Measurements from ENCODE around the gene TPRX1. TPM values are rescaled to one million over a fixed set of nuclear protein-coding genes. Genes with fewer than 3 reads are reported as not detected.
"Not testable (repeated sequence)": the region's sequence is repeated elsewhere in the genome, so short reads cannot be mapped to it uniquely, and the experiment has no call there.

The TPRX1 gene
- total and polyA plus RNA-seq, 8 donors = not detected

DNA sequence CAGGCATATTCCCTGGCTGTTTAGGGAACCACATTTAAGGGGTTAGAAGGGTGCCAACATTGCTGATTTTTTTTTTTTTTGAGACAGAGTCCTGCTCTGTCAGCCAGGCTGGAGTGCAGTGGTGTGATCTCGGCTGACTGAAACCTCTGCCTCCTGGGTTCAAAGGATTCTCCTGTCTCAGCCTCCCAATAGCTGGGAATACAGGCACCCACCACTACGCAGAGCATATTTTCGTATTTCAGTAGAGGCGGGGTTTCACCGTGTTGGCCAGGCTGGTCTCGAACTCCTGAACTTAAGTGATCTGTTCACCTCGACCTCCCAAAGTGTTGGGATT lies 9.6 kb upstream of the TPRX1 start:
- 45 to 68% (median 60%) methylated on average over 7 of the region's 7 CpGs for WGBS, 5 donors
- Histone ChIP-seq H3K9me3 (no peaks in the 10 kb centered on the region), H3K4me3 (no peak overlapping the region), H3K27me3 (peaks cover 0 to 30% (median under 1%) of the 10 kb centered on the region in 3 donors), H3K36me3 (no peaks in the 10 kb centered on the region), H3K4me1 (no peaks in the 10 kb centered on the region), H3K27ac (no peak overlapping the region)
- no peak for DNase-seq
- TF ChIP-seq, protein P1, sequence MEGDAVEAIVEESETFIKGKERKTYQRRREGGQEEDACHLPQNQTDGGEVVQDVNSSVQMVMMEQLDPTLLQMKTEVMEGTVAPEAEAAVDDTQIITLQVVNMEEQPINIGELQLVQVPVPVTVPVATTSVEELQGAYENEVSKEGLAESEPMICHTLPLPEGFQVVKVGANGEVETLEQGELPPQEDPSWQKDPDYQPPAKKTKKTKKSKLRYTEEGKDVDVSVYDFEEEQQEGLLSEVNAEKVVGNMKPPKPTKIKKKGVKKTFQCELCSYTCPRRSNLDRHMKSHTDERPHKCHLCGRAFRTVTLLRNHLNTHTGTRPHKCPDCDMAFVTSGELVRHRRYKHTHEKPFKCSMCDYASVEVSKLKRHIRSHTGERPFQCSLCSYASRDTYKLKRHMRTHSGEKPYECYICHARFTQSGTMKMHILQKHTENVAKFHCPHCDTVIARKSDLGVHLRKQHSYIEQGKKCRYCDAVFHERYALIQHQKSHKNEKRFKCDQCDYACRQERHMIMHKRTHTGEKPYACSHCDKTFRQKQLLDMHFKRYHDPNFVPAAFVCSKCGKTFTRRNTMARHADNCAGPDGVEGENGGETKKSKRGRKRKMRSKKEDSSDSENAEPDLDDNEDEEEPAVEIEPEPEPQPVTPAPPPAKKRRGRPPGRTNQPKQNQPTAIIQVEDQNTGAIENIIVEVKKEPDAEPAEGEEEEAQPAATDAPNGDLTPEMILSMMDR (IDR thresholded peaks at IDR 0.05) = no peak
- intact Hi-C loops (cut with DNase I; ENCODE audit: low total_unique reads) = no loop called here

DNA sequence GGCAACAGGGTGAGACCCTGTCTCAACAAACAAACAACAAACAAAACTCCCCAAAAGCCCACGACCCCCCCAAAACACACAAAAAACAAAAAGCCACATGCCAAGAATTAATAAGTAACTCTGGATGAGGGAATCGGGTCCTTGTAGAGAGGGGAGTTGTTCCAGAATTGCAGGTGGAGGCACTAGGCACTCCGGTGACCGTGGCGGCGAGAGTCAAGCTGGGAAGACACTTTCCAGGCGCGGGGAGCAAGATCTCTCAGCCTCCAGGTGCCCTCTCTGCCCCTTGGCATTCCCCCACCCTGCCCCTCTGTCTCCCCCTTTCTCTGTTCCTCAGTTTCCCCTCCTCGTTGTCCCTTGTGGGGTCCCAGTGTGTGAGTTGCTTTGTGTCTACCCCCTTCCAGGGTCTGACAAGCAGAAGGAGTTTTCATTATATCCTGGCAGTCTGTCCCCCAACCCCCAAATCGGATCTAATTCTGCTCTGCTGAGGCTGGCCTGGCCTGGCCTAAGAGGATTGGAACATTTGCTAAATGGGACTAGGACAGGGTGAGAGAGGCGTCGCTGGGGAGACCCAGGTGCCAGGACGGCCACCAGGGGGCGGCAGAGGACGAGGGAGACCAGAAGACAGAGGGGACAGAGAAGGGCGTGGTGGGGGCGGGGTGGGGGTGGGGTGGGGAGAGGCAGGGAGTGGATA lies 9.1 kb upstream of the TPRX1 start:
- no peaks in the 10 kb centered on the region for H3K4me1 ChIP-seq
- no peak overlapping the region for H3K4me3 ChIP-seq
- no peaks in the 10 kb centered on the region for H3K36me3 ChIP-seq
- no peak for TF ChIP-seq POLR2AphosphoS5 (IDR thresholded peaks at IDR 0.05)
- no peak for TF ChIP-seq EP300 (IDR thresholded peaks at IDR 0.05)
- TF ChIP-seq POLR2A (IDR thresholded peaks at IDR 0.05) = no peak
- TF ChIP-seq, protein P1 (IDR thresholded peaks at IDR 0.05) = peak in 4 of 7 experiments; percentile 4 to 62 (median 48)
- H3K9me3 ChIP-seq = no peaks in the 10 kb centered on the region
- peaks cover 0 to 25% (median 0%) of the 10 kb centered on the region in 3 donors for H3K27me3 ChIP-seq
- intact Hi-C loops (cut with DNase I; ENCODE audit: low total_unique reads) = no loop called here
- 29 to 39% (median 31%) methylated on average over 15 to 17 of the region's 17 CpGs for WGBS, 5 donors
- peak; percentile 69 to 86 for DNase-seq
- no peak overlapping the region for H3K27ac ChIP-seq

DNA sequence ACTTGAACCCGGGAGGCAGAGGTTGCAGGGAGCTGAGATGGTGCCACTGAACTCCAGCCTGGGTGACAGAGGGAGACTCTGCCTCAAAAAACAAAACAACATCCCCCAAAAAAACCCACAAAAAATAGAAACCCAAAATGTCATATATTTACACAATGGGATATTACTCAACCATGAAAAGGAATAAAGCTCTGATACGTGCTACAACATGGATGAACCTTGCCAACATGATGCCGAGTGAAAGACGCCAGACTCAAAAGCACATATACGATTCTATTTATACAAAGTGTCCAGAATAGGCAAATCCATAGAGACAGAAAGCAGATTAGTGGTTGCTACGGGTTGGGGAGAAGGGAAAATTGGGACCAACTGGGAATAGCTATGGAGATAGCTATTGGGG lies 2.1 kb upstream of the TPRX1 start:
- H3K27me3 ChIP-seq = no peaks in the 10 kb centered on the region
- 88 to 91% (median 91%) methylated on average over 6 of the region's 6 CpGs for WGBS, 5 donors
- H3K4me3 ChIP-seq = no peak overlapping the region
- intact Hi-C loops (cut with DNase I; ENCODE audit: low total_unique reads) = no loop called here
- no peaks in the 10 kb centered on the region for H3K4me1 ChIP-seq
- DNase-seq = no peak
- H3K36me3 ChIP-seq = no peaks in the 10 kb centered on the region
- H3K9me3 ChIP-seq = peaks cover 0 to 2% (median 0%) of the 10 kb centered on the region in 4 donors
- H3K27ac ChIP-seq = no peak overlapping the region
- TF ChIP-seq, protein P1 (IDR thresholded peaks at IDR 0.05) = no peak
- no peak for TF ChIP-seq EP300 (IDR thresholded peaks at IDR 0.05)
- TF ChIP-seq POLR2A (IDR thresholded peaks at IDR 0.05) = no peak
- no peak for TF ChIP-seq POLR2AphosphoS5 (IDR thresholded peaks at IDR 0.05)

DNA sequence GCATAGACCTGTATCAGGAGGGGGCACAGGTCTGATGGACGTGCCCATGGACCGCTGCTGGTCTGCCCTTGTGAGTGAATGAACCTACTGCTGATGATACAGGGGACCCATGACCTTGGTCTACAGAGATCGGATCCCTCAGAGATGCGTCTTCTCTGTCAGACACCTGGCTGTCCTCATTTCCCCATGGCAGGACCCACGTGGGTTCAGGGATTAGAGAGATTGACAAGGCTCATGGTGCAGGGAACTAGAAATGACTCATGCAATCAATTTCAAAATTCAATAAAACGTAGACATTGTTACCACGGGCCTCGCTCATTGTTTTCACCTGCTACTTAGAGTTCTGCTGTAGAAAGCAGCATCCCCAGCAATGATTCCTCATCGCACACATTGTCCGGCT lies 962 bp upstream of the TPRX1 start:
- H3K9me3 ChIP-seq = peaks cover 0 to 5% (median 0%) of the 10 kb centered on the region in 4 donors
- DNase-seq = no peak
- no peak overlapping the region for H3K4me3 ChIP-seq
- intact Hi-C loops (cut with DNase I; ENCODE audit: low total_unique reads) = no loop called here
- H3K27ac ChIP-seq = no peak overlapping the region
- TF ChIP-seq POLR2A (IDR thresholded peaks at IDR 0.05) (no peak), EP300 (IDR thresholded peaks at IDR 0.05) (no peak), POLR2AphosphoS5 (IDR thresholded peaks at IDR 0.05) (no peak)
- TF ChIP-seq, protein P1 (IDR thresholded peaks at IDR 0.05) = no peak
- no peaks in the 10 kb centered on the region for H3K27me3 ChIP-seq
- WGBS, 5 donors = 74 to 84% (median 79%) methylated on average over 9 to 10 of the region's 10 CpGs
- H3K4me1 ChIP-seq = no peaks in the 10 kb centered on the region
- H3K36me3 ChIP-seq = no peaks in the 10 kb centered on the region

DNA sequence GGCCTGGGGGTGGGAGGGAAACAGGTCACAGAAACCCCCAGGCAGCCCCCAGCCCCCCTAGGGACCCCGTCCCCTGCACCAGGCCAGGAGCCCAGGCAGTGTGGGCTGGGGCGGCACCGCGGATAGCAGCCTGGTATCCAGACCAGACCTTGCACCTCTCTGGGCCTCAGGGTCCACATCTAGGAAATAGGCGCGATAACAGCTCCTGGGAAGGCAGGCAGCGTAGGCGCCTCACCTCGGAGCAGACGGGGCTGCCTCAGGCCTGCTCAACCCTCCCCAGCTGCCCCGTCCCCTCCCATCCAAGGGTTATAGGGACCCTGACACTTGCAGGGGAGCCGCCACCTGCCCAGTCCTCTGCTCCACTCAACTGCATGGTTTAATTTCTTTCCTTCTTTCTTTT lies 680 bp downstream of the TPRX1 start:
- H3K36me3 ChIP-seq; H3K4me1 ChIP-seq; H3K9me3 ChIP-seq; H3K4me3 ChIP-seq; intact Hi-C loops (cut with DNase I; ENCODE audit: low total_unique reads); DNase-seq; H3K27me3 ChIP-seq; H3K27ac ChIP-seq: not testable (repeated sequence)
- WGBS, 5 donors = 81 to 93% (median 89%) methylated on average over 3 to 11 of the region's 12 CpGs; no CpG with 5 or more reads in 1 of the 5 donors

DNA sequence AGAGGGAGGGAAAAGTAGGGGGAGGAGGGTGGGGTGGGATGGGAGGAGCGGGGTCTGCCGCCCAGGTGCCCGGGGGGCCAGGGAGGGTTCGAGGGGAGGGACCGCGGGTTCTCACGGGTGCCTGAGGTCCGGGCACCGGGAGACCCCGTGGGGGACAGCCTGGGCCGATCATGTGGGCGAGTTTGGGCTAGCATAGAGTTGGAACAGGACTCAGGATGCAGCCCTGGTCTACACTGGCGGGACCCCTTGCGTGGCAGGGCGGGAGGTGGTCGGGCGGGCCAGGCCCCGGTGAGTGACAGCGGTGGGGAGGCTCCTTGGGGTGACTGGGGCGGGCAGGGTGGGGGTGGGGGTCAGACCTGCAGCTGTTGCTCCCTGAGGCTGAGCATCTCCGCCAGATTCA lies 1.2 kb downstream of the TPRX1 start:
- DNase-seq; H3K9me3 ChIP-seq; H3K4me3 ChIP-seq; H3K36me3 ChIP-seq; intact Hi-C loops (cut with DNase I; ENCODE audit: low total_unique reads); H3K27ac ChIP-seq; H3K27me3 ChIP-seq; H3K4me1 ChIP-seq: not testable (repeated sequence)
- WGBS, 5 donors = 70 to 79% (median 73%) methylated on average over 10 to 21 of the region's 21 CpGs

All from stomach (tissue), 9 donors.